Astrocyte of the cerebellum (primary cell): ENCODE measurements around the gene SMARCA2.

ENCODE experiments used
- DNase-seq: peaks from one replicate; pipeline ENCODE4 v3.0.0-alpha.2; 2011; ENCODE audit warnings: low read depth
- H3K4me3 ChIP-seq: 2 replicates; pipeline ENCODE4 v1.5.1; 2011; ENCODE audit warnings: mild to moderate bottlenecking, low read depth, low read length, moderate library complexity
- in situ Hi-C: cut with HindIII; loops from 2 replicates; pipeline ENCODE4 v1.10.0; 2017; ENCODE audit warnings: low sequenced_read_pairs
- TF ChIP-seq, protein P1 (sequence below): IDR thresholded peaks from 2 replicates; pipeline ENCODE4 v1.5.1; 2012; ENCODE audit warnings: low read length, low read depth, moderate library complexity, mild to moderate bottlenecking; ENCODE audit errors: missing control alignments

Gene SMARCA2

DNA sequence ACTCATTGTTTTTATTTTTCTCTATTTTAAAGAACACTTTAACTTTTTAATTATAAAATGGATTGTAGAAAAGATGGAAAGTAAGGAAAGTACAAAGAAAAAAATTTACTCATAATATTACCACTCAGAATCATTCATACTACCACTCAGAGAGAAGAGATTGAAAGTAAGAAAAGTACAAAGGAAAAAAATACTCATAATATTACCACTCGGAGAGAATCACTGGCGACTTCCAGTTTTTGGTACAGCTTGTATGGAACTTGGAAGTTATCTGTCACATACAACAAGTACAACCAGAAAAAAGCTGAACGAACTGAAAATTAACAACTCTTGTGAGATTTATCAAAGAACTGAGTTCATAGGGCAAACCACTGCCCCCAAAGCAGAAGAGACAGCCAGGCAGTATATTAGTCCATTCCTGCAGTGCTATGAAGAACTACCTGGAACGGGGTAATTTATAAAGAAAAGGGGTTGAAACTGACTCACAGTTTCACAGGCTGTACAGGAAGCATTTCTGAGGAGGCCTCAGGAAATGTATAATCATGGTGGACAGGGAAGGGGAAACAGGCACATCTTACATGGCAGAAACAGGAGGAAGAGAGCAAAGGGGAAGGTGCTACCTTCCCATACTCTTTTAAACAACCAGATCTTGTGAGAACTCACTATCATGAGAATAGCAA lies 183.9 kb downstream of the SMARCA2 start:
- DNase-seq = no peak
- in situ Hi-C loops = no loop called here
- TF ChIP-seq, protein P1, sequence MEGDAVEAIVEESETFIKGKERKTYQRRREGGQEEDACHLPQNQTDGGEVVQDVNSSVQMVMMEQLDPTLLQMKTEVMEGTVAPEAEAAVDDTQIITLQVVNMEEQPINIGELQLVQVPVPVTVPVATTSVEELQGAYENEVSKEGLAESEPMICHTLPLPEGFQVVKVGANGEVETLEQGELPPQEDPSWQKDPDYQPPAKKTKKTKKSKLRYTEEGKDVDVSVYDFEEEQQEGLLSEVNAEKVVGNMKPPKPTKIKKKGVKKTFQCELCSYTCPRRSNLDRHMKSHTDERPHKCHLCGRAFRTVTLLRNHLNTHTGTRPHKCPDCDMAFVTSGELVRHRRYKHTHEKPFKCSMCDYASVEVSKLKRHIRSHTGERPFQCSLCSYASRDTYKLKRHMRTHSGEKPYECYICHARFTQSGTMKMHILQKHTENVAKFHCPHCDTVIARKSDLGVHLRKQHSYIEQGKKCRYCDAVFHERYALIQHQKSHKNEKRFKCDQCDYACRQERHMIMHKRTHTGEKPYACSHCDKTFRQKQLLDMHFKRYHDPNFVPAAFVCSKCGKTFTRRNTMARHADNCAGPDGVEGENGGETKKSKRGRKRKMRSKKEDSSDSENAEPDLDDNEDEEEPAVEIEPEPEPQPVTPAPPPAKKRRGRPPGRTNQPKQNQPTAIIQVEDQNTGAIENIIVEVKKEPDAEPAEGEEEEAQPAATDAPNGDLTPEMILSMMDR = no peak
- H3K4me3 ChIP-seq = no peak overlapping the region

DNA sequence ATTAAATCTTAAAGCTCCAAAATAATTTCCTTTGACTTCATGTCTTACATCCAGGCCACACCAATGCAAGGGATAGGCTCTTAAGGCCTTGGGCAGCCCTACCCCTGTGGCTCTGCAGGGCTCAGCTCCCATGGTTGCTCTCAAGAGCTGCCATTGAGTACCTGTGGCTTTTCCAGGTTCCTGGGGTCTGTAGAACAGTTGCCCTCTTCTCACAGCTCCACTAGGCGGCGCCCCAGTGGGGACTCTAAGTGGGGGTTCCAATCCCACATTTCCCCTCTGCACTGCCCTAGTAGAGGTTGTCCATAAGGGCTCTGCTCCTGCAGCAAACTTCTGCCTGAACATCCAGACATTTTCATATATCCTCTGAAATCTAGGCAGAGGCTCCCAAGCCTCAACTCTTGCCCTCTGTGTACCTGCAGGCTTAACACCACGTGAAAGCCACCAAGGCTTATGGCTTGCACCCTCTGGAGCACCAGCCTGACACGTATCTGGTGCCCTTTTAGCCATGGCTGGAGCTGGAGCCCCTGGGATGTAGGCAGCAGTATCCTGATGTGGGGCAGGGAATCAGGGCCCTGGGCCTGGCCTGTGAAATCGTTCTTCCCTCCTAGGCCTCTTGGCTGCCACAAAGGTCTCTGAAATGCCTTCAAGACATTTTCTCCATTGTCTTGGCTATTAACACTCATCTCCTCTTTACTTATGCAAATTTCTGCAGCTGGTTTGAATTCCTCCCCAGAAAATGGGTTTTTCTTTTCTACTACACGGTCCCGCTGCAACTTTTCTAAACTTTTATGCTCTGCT lies 185.1 kb downstream of the SMARCA2 start:
- in situ Hi-C loops = no loop called here
- no peak for DNase-seq
- TF ChIP-seq, protein P1 = no peak
- H3K4me3 ChIP-seq = no peak overlapping the region

DNA sequence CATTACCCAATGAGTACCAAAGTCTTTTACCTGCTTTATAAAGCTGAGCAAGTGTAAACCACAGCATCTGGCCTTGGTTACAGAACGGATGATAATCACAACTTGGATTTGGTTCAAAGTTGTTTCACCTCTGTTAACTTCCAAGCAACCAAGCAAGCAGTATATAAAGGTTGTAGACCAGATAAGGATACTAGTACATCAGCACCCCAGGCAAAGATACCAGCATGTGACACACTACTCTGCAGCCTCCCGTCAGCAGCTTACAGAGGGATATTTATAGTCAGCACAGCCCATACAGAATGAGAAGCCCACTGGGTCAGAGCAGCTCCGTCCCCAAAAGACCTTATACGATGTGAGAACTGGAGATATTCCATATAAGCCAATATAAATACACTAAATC lies 193.3 kb downstream of the SMARCA2 start:
- TF ChIP-seq, protein P1 = no peak
- in situ Hi-C loops = no loop called here

DNA sequence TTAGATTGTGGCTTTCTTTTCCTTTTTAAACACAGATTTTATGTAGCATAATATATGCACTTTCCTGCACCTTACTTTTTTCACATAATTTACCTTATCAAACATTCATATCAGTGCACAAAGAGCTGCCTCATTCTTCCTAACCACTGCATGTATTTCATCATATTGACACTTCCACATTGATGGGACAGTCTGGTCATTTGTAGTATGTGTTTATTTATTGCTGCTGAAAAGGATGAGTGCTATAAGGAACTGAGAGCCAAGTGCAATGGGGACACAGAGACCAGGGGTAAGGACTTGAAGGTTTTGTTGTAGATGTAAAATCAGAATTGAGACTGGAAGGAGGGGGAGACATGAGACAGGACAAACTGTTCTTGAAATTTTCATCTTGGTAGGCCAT lies 193.8 kb downstream of the SMARCA2 start:
- H3K4me3 ChIP-seq = no peak overlapping the region
- TF ChIP-seq, protein P1 = no peak
- in situ Hi-C loops = no loop called here
- DNase-seq = no peak

More for the DNA sequence above, 193.3 kb downstream of the SMARCA2 start:
- no peak overlapping the region for H3K4me3 ChIP-seq
- no peak for DNase-seq

DNA sequence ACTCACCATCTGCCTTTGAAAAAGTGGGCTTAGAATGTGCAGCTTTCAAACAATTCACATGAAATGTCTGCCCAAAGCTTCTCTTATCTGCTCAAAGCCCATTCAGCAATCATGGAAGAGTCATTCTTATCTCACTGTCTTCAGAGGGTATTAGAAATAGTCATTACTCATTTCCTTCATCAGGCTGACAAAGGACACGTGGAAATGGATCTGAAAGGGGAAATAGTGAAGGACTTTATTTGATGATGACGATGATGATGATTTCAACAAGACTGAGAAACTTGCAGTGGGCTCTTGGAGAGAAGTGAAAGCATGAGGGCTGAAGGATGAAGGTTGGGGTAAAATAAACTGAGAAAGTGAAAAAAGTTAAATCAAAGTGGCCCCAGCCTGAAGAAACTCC lies 194.3 kb downstream of the SMARCA2 start:
- in situ Hi-C loops = no loop called here
- no peak for DNase-seq
- TF ChIP-seq, protein P1 = no peak
- no peak overlapping the region for H3K4me3 ChIP-seq

DNA sequence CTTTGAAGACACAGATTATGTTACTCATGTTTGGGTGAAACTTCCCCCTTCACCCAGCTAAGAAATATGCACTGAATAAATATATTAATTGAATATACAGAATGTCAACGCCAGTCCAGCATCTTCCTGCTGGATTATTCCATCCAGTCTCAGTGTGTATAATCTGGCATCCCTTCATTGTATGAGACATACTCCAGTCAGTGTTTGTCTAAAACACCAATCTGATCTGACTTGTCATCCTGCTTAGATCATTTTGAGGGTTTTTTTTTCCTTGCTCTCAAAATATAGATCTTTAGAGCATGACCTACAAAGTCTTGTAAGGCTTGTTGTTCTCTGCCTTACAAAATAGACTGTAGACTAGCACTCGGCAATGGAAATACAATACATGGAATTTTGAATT lies 195.1 kb downstream of the SMARCA2 start:
- TF ChIP-seq, protein P1 = no peak
- in situ Hi-C loops = no loop called here
- H3K4me3 ChIP-seq = no peak overlapping the region
- DNase-seq = no peak
